Body of pancreas (tissue), 4 donors: ENCODE data around the gene CPN1. TPM values are rescaled to one million over a fixed set of nuclear protein-coding genes. Genes with fewer than 3 reads are reported as not detected.

ENCODE experiments used
- ATAC-seq: fragments of 150-250 bp; one replicate; pipeline ENCODE4 v1.9.1; 2016
- DNase-seq, 4 donors: peaks; one replicate each; pipeline ENCODE4 v3.0.0-alpha.2; 2019
- H3K27ac ChIP-seq, 4 donors: fragments of 200-600 bp; sonication (generic); 1 replicate in 3 of 4; 2 replicates in 1 of 4; pipeline versions ENCODE4 v1.5.1 to v1.6.1; 2016 to 2019; ENCODE audit warnings: mild to moderate bottlenecking in 1 of 4, mixed read lengths in 1 of 4, moderate library complexity in 1 of 4
- H3K27me3 ChIP-seq, 2 donors: fragments of 200-600 bp; sonication (generic); one replicate each; pipeline ENCODE4 v1.6.0; 2016; ENCODE audit warnings: mild to moderate bottlenecking in 1 of 2
- H3K36me3 ChIP-seq, 2 donors: fragments of 200-600 bp; sonication (generic); replicated peaks in 1 of 2; 2 replicates each; pipeline ENCODE4 v1.5.1; 2016; ENCODE audit warnings: low read depth in 2 of 2; ENCODE audit not compliant: insufficient read depth in 1 of 2
- H3K4me1 ChIP-seq: fragments of 200-600 bp; sonication (generic); one replicate; pipeline ENCODE4 v1.6.0; 2016
- H3K4me3 ChIP-seq, 2 donors: fragments of 200-600 bp; sonication (generic); 1 replicate in 1 of 2; 2 replicates in 1 of 2; pipeline ENCODE4 v1.5.1; 2016 to 2019
- H3K9me3 ChIP-seq, 3 donors: fragments of 200-600 bp; sonication (generic); 1 replicate in 2 of 3; 2 replicates in 1 of 3; pipeline ENCODE4 v1.5.1; 2016
- CTCF ChIP-seq, 7 experiments: fragments of 450-650 bp in 4 of 7; fragments of 200-600 bp in 3 of 7; sonication (generic) in 3 of 7; IDR thresholded peaks; one replicate each; pipeline ENCODE4 v1.5.1; 2016 to 2019; ENCODE audit warnings: antibody characterized with exemption in 7 of 7
- POLR2A ChIP-seq, 3 donors: fragments of 450-650 bp; IDR thresholded peaks; one replicate each; pipeline ENCODE4 v1.6.1; 2016; ENCODE audit warnings: antibody characterized with exemption in 3 of 3, mild to moderate bottlenecking in 2 of 3
- WGBS, 2 donors: methylation state at CpG; one replicate each; pipeline ENCODE4 v1.1.5; 2017; 5-methylcytosine and 5-hydroxymethylcytosine counted together
- intact Hi-C: fragments of 100-400 bp; cut with DNase I; formaldehyde crosslinking; loops from one replicate; pipeline ENCODE4 v1.15.1; 2023
- total RNA-seq, 2 donors: library from RNA; depleted of rRNA; stranded (reverse); fragments of >200 nt; gene quantifications; one replicate each; pipeline ENCODE4 v1.1.0, GENCODE V29; 2016

CPN1 gene
- total RNA-seq, 2 donors from 2014 or later, result not detected

GRCh38 chr10:100021322-100021721 is 60.3 kb downstream of the CPN1 start:
- Histone ChIP-seq H3K27ac (no peak overlapping the region), H3K9me3 (no peaks in the 10 kb centered on the region), H3K36me3 (no peaks in the 10 kb centered on the region), H3K27me3 (no peaks in the 10 kb centered on the region), H3K4me1 (no peaks in the 10 kb centered on the region), H3K4me3 (no peak overlapping the region)
- no peak for TF ChIP-seq POLR2A (IDR thresholded peaks at IDR 0.05)
- TF ChIP-seq CTCF (IDR thresholded peaks at IDR 0.05), result no peak
- ATAC-seq, result no peak
- intact Hi-C loops, result no loop called here
- no peak for DNase-seq
- WGBS, 2 donors, result 86 to 95% methylated on average over 1 of the region's 1 CpG

- Histone ChIP-seq H3K36me3 (no peaks in the 10 kb centered on the region), H3K27me3 (no peaks in the 10 kb centered on the region), H3K4me1 (no peaks in the 10 kb centered on the region), H3K9me3 (no peaks in the 10 kb centered on the region), H3K4me3 (no peak overlapping the region), H3K27ac (no peak overlapping the region)
- ATAC-seq (no peak), DNase-seq (no peak)
- intact Hi-C loops, result no loop called here
- no peak for TF ChIP-seq POLR2A (IDR thresholded peaks at IDR 0.05)
- no peak for TF ChIP-seq CTCF (IDR thresholded peaks at IDR 0.05)
- 58 to 60% methylated on average over 1 to 11 of the region's 11 CpGs for WGBS, 2 donors
These were observed 60.8 kb downstream of the CPN1 start for GRCh38 chr10:100020886-100021253.

GRCh38 chr10:100020142-100020885 is 61.4 kb downstream of the CPN1 start:
- Histone ChIP-seq H3K36me3 (no peaks in the 10 kb centered on the region), H3K9me3 (no peaks in the 10 kb centered on the region), H3K4me1 (no peaks in the 10 kb centered on the region), H3K27me3 (no peaks in the 10 kb centered on the region), H3K4me3 (no peak overlapping the region), H3K27ac (no peak overlapping the region)
- ATAC-seq (no peak), DNase-seq (no peak)
- intact Hi-C loops, result no loop called here
- WGBS, 2 donors, result 17 to 36% methylated on average over 4 to 5 of the region's 5 CpGs
- TF ChIP-seq POLR2A (IDR thresholded peaks at IDR 0.05) (no peak), CTCF (IDR thresholded peaks at IDR 0.05) (no peak)

- no peak for DNase-seq
- intact Hi-C loops, result loop anchor here (10.0 kb wide), 1 partner anchor 115 kb away; no protein-coding TSS in a partner anchor
These were observed 61.9 kb downstream of the CPN1 start for GRCh38 chr10:100019787-100020141.

More at GRCh38 chr10:100019787-100020141, 61.9 kb downstream of the CPN1 start:
- no peak for ATAC-seq
- TF ChIP-seq CTCF (IDR thresholded peaks at IDR 0.05), result no peak
- no peak for TF ChIP-seq POLR2A (IDR thresholded peaks at IDR 0.05)
- H3K27me3 ChIP-seq, result no peaks in the 10 kb centered on the region
- no peaks in the 10 kb centered on the region for H3K4me1 ChIP-seq
- no peak overlapping the region for H3K4me3 ChIP-seq
- no peaks in the 10 kb centered on the region for H3K9me3 ChIP-seq
- 41 to 63% methylated on average over 3 of the region's 3 CpGs for WGBS, 2 donors
- no peaks in the 10 kb centered on the region for H3K36me3 ChIP-seq
- H3K27ac ChIP-seq, result no peak overlapping the region
